Chondrocyte (in vitro differentiated cells): ENCODE measurements around the gene SIL1. TPM values are rescaled to one million over a fixed set of nuclear protein-coding genes. Genes with fewer than 3 reads are reported as not detected.
"Not testable (repeated sequence)": the region's sequence is repeated elsewhere in the genome, so short reads cannot be mapped to it uniquely, and the experiment has no call there.

Experiments
- DNase-seq: peaks from one replicate; pipeline ENCODE4 v3.0.0; 2021; ENCODE audit warnings: mixed read lengths, low spot score
- H3K27ac Mint-ChIP-seq: one replicate; pipeline ENCODE4 v1.8.0; 2021; ENCODE audit warnings: mild to moderate bottlenecking, moderate library complexity, mixed read lengths; ENCODE audit not compliant: unreplicated experiment
- H3K27me3 Mint-ChIP-seq: 2 replicates; pipeline ENCODE4 v1.8.0; 2021; ENCODE audit warnings: low read depth, mixed read lengths
- H3K36me3 Mint-ChIP-seq: 2 replicates; pipeline ENCODE4 v1.8.0; 2021; ENCODE audit warnings: low read depth, mixed read lengths
- H3K4me1 Mint-ChIP-seq: 2 replicates; pipeline ENCODE4 v1.8.0; 2021; ENCODE audit warnings: low read depth, mild to moderate bottlenecking, mixed read lengths
- H3K4me3 Mint-ChIP-seq: one replicate; pipeline ENCODE4 v1.8.0; 2021; ENCODE audit warnings: mild to moderate bottlenecking, moderate library complexity, mixed read lengths; ENCODE audit not compliant: unreplicated experiment
- H3K9me3 Mint-ChIP-seq: 2 replicates; pipeline ENCODE4 v1.8.0; 2021; ENCODE audit warnings: low read depth, mixed read lengths
- CTCF ChIP-seq: fragments of 200-600 bp; sonication (generic); IDR thresholded peaks from 2 replicates; pipeline ENCODE4 v1.5.0; 2021; ENCODE audit warnings: antibody characterized with exemption, mild to moderate bottlenecking, moderate library complexity
- total RNA-seq: library from RNA; stranded (reverse); gene quantifications from 3 replicates; pipeline ENCODE4 v1.2.1, GENCODE V29; 2021

Gene SIL1
- total RNA-seq, 1 donor from 2014 or later = 71.1 TPM

DNA sequence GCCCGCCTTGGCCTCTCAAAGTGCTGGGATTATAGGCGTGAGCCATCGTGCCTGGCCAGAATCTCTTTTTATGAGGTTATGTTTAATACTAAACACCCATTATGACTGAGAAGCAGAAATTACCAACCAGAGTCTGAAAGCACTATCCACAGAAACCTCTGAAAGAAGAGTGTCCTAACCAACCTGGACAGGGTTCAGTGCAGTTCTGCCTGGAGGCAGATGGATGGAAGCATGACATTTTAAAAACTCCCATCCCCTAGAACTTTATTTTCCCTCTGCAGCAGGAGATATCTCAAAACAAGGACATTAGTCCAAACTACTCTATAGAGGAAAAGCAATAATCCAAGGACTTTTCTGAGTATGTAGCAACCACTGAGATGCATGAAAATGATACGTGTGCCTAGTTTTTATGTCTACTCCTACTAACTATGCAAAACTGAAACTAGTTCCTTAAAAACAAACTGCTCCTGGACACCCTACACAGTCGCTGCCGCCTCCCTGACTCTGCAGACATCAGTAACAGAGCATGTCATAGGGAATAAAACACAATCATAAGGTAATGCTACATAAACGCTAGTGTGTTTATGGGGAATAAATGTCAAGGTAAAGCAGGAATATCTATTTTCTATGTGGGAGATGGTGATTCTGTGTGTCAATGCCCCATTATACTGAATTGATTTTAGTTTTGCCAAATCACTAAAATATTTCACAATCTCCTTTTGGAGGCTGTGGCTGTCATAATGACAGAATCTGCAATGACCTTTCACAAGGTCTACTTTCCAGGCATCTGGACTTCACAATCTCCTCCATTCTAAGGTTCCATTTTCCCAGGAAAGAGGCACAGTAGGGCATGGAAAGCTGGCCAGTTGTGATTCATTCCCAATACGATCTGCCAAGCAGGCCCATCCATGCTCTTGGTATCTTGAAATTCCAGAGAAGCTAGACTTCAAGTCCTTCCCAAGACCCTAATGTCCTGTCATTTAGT lies 122.8 kb downstream of the SIL1 start:
- H3K9me3 Mint-ChIP-seq = no peaks in the 10 kb centered on the region
- no peaks in the 10 kb centered on the region for H3K36me3 Mint-ChIP-seq
- peaks cover 20% of the 10 kb centered on the region for H3K4me1 Mint-ChIP-seq
- no peak overlapping the region for H3K4me3 Mint-ChIP-seq
- no peak overlapping the region for H3K27ac Mint-ChIP-seq
- DNase-seq = no peak
- no peaks in the 10 kb centered on the region for H3K27me3 Mint-ChIP-seq
- TF ChIP-seq CTCF = no peak

GRCh38 chr5:139073956-139074355 lies 124.2 kb downstream of the SIL1 start:
- H3K36me3 Mint-ChIP-seq, H3K4me3 Mint-ChIP-seq, H3K27ac Mint-ChIP-seq, DNase-seq, H3K27me3 Mint-ChIP-seq, H3K9me3 Mint-ChIP-seq: not testable (repeated sequence)
- H3K4me1 Mint-ChIP-seq = peaks cover 18% of the 10 kb centered on the region

GRCh38 chr5:139068494-139069151 lies 129.5 kb downstream of the SIL1 start:
- TF ChIP-seq CTCF = no peak
- no peaks in the 10 kb centered on the region for H3K36me3 Mint-ChIP-seq
- H3K4me3 Mint-ChIP-seq = no peak overlapping the region
- DNase-seq = no peak
- H3K9me3 Mint-ChIP-seq = no peaks in the 10 kb centered on the region
- H3K27me3 Mint-ChIP-seq = no peaks in the 10 kb centered on the region
- H3K27ac Mint-ChIP-seq = no peak overlapping the region
- H3K4me1 Mint-ChIP-seq = peaks cover 19% of the 10 kb centered on the region

GRCh38 chr5:139068060-139068459 lies 130.1 kb downstream of the SIL1 start:
- Mint-ChIP-seq H3K9me3 (no peaks in the 10 kb centered on the region), H3K4me3 (no peak overlapping the region), H3K4me1 (peaks cover 19% of the 10 kb centered on the region), H3K27me3 (no peaks in the 10 kb centered on the region), H3K27ac (no peak overlapping the region), H3K36me3 (no peaks in the 10 kb centered on the region)
- no peak for TF ChIP-seq CTCF
- no peak for DNase-seq

GRCh38 chr5:139065306-139065705 lies 132.9 kb downstream of the SIL1 start:
- H3K36me3 Mint-ChIP-seq = no peaks in the 10 kb centered on the region
- no peaks in the 10 kb centered on the region for H3K27me3 Mint-ChIP-seq
- no peak for TF ChIP-seq CTCF
- no peaks in the 10 kb centered on the region for H3K9me3 Mint-ChIP-seq
- DNase-seq = no peak
- no peak overlapping the region for H3K4me3 Mint-ChIP-seq
- peaks cover 42% of the 10 kb centered on the region for H3K4me1 Mint-ChIP-seq
- no peak overlapping the region for H3K27ac Mint-ChIP-seq
